ENCODE data around the gene MSH6. TPM values are rescaled to one million over a fixed set of nuclear protein-coding genes. Genes with fewer than 3 reads are reported as not detected.
A peak's percentile ranks its signal among the peaks of the same experiment; 100 is the strongest.

Gene MSH6
- 34.0 and 43.7 TPM in 2 replicates for polyA plus RNA-seq (2011; rRNA removed)
- polyA minus RNA-seq (2011; rRNA and poly(A)+ RNA removed): 26.0 and 46.9 TPM in 2 replicates

DNA sequence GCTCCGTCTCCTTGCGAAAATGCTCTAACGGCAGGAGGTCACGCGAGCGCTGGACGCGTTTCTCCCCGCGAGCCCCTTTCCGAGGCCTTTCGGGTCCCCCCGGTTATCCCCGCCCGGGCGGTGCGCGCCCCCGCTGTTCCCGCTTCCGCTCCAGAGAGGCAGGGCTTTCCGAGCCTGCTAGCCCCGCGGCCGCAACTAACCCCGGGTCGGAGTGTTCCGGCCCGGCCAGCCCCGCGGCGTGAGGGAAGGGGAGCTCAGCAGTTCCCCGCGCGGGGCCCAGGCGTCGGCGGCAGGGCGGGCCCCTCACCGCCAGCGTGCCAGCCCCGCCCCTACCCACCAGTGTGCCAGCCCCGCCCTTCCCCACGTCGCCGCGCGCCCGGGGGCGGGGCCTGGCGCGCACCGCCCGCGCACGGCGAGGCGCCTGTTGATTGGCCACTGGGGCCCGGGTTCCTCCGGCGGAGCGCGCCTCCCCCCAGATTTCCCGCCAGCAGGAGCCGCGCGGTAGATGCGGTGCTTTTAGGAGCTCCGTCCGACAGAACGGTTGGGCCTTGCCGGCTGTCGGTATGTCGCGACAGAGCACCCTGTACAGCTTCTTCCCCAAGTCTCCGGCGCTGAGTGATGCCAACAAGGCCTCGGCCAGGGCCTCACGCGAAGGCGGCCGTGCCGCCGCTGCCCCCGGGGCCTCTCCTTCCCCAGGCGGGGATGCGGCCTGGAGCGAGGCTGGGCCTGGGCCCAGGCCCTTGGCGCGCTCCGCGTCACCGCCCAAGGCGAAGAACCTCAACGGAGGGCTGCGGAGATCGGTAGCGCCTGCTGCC lies at the start of gene MSH6:
MSH6 (plus strand) TSS at position 475 of the 815 bp plus-strand sequence; CDS start at position 564, 89 bp downstream.
- CTCF ChIA-PET: interaction anchor here (0.6 to 4.6 kb wide), 3 partner anchors 16 to 346 kb away, joined by 3 to 30 read pairs (median 9); no protein-coding TSS in a partner anchor
- H3K27ac ChIP-seq (ENCODE audit: low read depth, low read length): peak within 1 kb of the TSS; percentile 90
- peaks cover 3% of the 10 kb centered on the region; the same call in 1 of the 2 replicates for H3K9me3 ChIP-seq (ENCODE audit: control insufficient read depth, insufficient read depth, low read length)
- TF ChIP-seq CTCF (IDR thresholded peaks at IDR 0.05; ENCODE audit: low read depth, low read length): no peak
- no peaks in the 10 kb centered on the region for H3K27me3 ChIP-seq (ENCODE audit: control insufficient read depth, insufficient read depth, low read length)
- peak; percentile 49 for DNase-seq (ENCODE audit: low read depth, low spot score)
- peak within 1 kb of the TSS; percentile 83 for H3K4me3 ChIP-seq (ENCODE audit: low read depth, low read length)
- POLR2A ChIA-PET: interaction anchor here (0.5 to 1.3 kb wide), 12 partner anchors 10 to 395 kb away, joined by 3 to 6 read pairs (median 4); partner anchors contain the start of gene MSH2

GRCh38 chr2:47735136-47735869 lies 47.6 kb upstream of the MSH6 start:
- ChIA-PET CTCF (no interaction called here), POLR2A (no interaction called here)
- H3K27me3 ChIP-seq (ENCODE audit: control insufficient read depth, insufficient read depth, low read length): peaks cover 9% of the 10 kb centered on the region
- TF ChIP-seq CTCF (IDR thresholded peaks at IDR 0.05; ENCODE audit: low read depth, low read length): no peak
- DNase-seq (ENCODE audit: low read depth, low spot score): no peak
- H3K4me3 ChIP-seq (ENCODE audit: low read depth, low read length): no peak overlapping the region
- H3K27ac ChIP-seq (ENCODE audit: low read depth, low read length): no peak overlapping the region
- no peaks in the 10 kb centered on the region for H3K9me3 ChIP-seq (ENCODE audit: control insufficient read depth, insufficient read depth, low read length)

DNA sequence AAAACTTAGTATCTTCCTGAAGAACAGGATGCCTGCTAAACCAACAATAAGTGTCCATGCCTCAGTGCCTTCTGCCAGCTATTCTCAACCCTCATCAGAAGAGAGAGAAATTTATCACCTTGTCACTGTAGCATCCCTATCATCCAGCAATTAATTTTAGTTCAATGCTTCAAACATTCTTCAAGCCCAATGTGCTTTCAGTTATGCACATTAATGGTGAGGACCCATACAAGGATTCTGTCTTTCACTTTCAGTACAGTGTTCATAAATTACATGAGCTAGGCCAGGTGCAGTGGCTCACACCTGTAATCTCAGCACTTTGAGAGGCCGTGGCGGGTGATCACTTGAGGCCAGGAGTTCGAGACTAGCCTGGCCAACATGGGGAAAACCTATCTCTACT lies 47.0 kb upstream of the MSH6 start:
- H3K9me3 ChIP-seq (ENCODE audit: control insufficient read depth, insufficient read depth, low read length): no peaks in the 10 kb centered on the region
- TF ChIP-seq CTCF (IDR thresholded peaks at IDR 0.05; ENCODE audit: low read depth, low read length): no peak
- H3K27ac ChIP-seq (ENCODE audit: low read depth, low read length): no peak overlapping the region
- peaks cover 9% of the 10 kb centered on the region for H3K27me3 ChIP-seq (ENCODE audit: control insufficient read depth, insufficient read depth, low read length)
- no peak overlapping the region for H3K4me3 ChIP-seq (ENCODE audit: low read depth, low read length)
- POLR2A ChIA-PET: no interaction called here
- CTCF ChIA-PET: no interaction called here
- DNase-seq (ENCODE audit: low read depth, low spot score): no peak

DNA sequence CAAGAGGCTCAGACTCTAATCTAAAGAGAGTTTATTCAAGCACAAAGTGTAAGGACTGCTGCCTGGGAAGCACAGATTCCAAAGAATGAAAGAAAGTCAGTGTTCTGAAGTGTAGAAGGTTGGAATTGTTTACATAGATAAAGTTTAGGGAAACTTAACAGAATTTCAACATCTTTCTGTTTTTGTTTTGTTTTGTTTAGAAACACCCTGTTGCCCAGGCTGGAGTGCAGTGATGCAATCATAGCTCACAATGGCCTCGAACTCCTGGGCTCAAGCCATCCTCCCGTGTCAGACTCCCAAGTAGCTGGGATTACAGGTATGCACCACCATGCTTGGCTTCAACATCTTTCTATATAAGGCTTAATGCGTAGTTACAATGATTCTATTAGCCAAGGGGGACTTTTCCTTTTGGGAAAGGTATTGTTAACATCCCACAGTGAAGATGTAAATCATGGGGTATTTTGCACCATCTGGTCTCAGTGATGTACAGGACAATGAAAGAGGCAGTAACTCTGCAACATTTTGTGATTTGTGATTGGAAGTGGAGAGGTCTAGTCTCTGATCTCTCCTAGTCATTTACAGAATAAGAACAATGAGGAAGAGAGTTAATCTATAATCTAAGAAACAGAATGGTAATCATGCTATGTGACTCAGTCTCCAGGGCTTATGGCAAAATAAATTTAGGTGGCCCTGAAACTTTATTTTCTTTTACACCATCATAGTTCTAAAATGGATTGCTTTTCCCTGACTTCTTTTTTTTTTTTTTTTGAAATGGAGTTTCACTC lies 45.6 kb upstream of the MSH6 start:
- H3K27ac ChIP-seq (ENCODE audit: low read depth, low read length): no peak overlapping the region
- ChIA-PET CTCF (interaction anchor here (0.6 kb wide), 1 partner anchor 197 kb away, joined by 3 read pairs; no protein-coding TSS in a partner anchor), POLR2A (no interaction called here)
- peaks cover 9% of the 10 kb centered on the region for H3K27me3 ChIP-seq (ENCODE audit: control insufficient read depth, insufficient read depth, low read length)
- no peak for DNase-seq (ENCODE audit: low read depth, low spot score)
- no peak overlapping the region for H3K4me3 ChIP-seq (ENCODE audit: low read depth, low read length)
- H3K9me3 ChIP-seq (ENCODE audit: control insufficient read depth, insufficient read depth, low read length): no peaks in the 10 kb centered on the region
- TF ChIP-seq CTCF (IDR thresholded peaks at IDR 0.05; ENCODE audit: low read depth, low read length): no peak
